GM18858 (cell line): Measurements from ENCODE around the gene CIB4.
"Not testable (repeated sequence)": the region's sequence is repeated elsewhere in the genome, so short reads cannot be mapped to it uniquely, and the experiment has no call there.

Experiments used
- ATAC-seq: cut with Tn5 transposase; IDR thresholded peaks from one replicate; pipeline ENCODE4 v1.9.1; 2021; ENCODE audit not compliant: unreplicated experiment

The CIB4 gene

GRCh38 chr2:26571316-26571715, 69.8 kb downstream of the CIB4 start:
- ATAC-seq, result no peak

GRCh38 chr2:26570083-26570430, 71.1 kb downstream of the CIB4 start:
- no peak for ATAC-seq

- ATAC-seq, result no peak
Observed at GRCh38 chr2:26569216-26570082, 71.7 kb downstream of the CIB4 start.

GRCh38 chr2:26568076-26568890, 72.9 kb downstream of the CIB4 start:
- no peak for ATAC-seq

GRCh38 chr2:26567534-26567933, 73.6 kb downstream of the CIB4 start:
- no peak for ATAC-seq

- ATAC-seq, result not testable (repeated sequence)
Observed at GRCh38 chr2:26566731-26567130, 74.4 kb downstream of the CIB4 start.

GRCh38 chr2:26566081-26566375, 75.1 kb downstream of the CIB4 start:
- ATAC-seq, result no peak

GRCh38 chr2:26564121-26564644, 77.0 kb downstream of the CIB4 start:
- no peak for ATAC-seq

GRCh38 chr2:26563686-26564085, 77.5 kb downstream of the CIB4 start:
- ATAC-seq, result no peak

GRCh38 chr2:26562811-26563645, 78.1 kb downstream of the CIB4 start:
- no peak for ATAC-seq

- no peak for ATAC-seq
Observed at GRCh38 chr2:26561918-26562810, 79.0 kb downstream of the CIB4 start.

GRCh38 chr2:26561376-26561775, 79.8 kb downstream of the CIB4 start:
- ATAC-seq, result no peak

- no peak for ATAC-seq
Observed at GRCh38 chr2:26560892-26561291, 80.3 kb downstream of the CIB4 start.

- ATAC-seq, result no peak
Observed at GRCh38 chr2:26559556-26559955, 81.6 kb downstream of the CIB4 start.

- ATAC-seq, result no peak
Observed at GRCh38 chr2:26559044-26559405, 82.1 kb downstream of the CIB4 start.

- ATAC-seq, result no peak
Observed at GRCh38 chr2:26558271-26559043, 82.7 kb downstream of the CIB4 start.

- no peak for ATAC-seq
Observed at GRCh38 chr2:26557244-26557925, 83.8 kb downstream of the CIB4 start.

- no peak for ATAC-seq
Observed at GRCh38 chr2:26556309-26557243, 84.6 kb downstream of the CIB4 start.
